HG03095 (cell line): ENCODE data around the gene NOXO1.
A peak's percentile ranks its signal among the peaks of the same experiment; 100 is the strongest.
"Not testable (repeated sequence)": the region's sequence is repeated elsewhere in the genome, so short reads cannot be mapped to it uniquely, and the experiment has no call there.

Source experiments
- ATAC-seq: cut with Tn5 transposase; IDR thresholded peaks from one replicate; pipeline ENCODE4 v1.9.1; 2021; ENCODE audit warnings: moderate library complexity; ENCODE audit not compliant: unreplicated experiment

NOXO1 gene

GRCh38 chr16:2011726-2012125 lies 30.5 kb upstream of the NOXO1 start:
- ATAC-seq = not testable (repeated sequence)

GRCh38 chr16:2009791-2010510 lies 28.7 kb upstream of the NOXO1 start, which contains the start of gene ZNF598:
Gene ZNF598 (minus strand): TSS chr16:2009821.
- peak; percentile 72 for ATAC-seq

GRCh38 chr16:2009164-2009711 lies 28.0 kb upstream of the NOXO1 start:
- ATAC-seq = peak; percentile 29

GRCh38 chr16:2008631-2009163 lies 27.4 kb upstream of the NOXO1 start:
- no peak for ATAC-seq

- ATAC-seq = no peak
Observed at GRCh38 chr16:2008009-2008526, 26.8 kb upstream of the NOXO1 start.

GRCh38 chr16:2007081-2007836 lies 26.0 kb upstream of the NOXO1 start:
- no peak for ATAC-seq

- ATAC-seq = no peak
Observed at GRCh38 chr16:2006317-2006716, 25.0 kb upstream of the NOXO1 start.

- ATAC-seq = no peak
Observed at GRCh38 chr16:2005646-2006045, 24.4 kb upstream of the NOXO1 start.

- ATAC-seq = no peak
Observed at GRCh38 chr16:2004795-2005517, 23.7 kb upstream of the NOXO1 start.

- ATAC-seq = no peak
Observed at GRCh38 chr16:2003827-2004641, 22.8 kb upstream of the NOXO1 start.

- ATAC-seq = no peak
Observed at GRCh38 chr16:2003231-2003826, 22.1 kb upstream of the NOXO1 start.

- ATAC-seq = no peak
Observed at GRCh38 chr16:2002406-2003230, 21.3 kb upstream of the NOXO1 start.

- no peak for ATAC-seq
Observed at GRCh38 chr16:2001456-2002355, 20.4 kb upstream of the NOXO1 start.

- no peak for ATAC-seq
Observed at GRCh38 chr16:2001035-2001434, 19.8 kb upstream of the NOXO1 start.

- no peak for ATAC-seq
Observed at GRCh38 chr16:1999866-2000514, 18.7 kb upstream of the NOXO1 start.

- no peak for ATAC-seq
Observed at GRCh38 chr16:1998852-1999801, 17.9 kb upstream of the NOXO1 start.
